GM12878 (cell line): ENCODE measurements around the gene CNTN6.

ENCODE experiments used
- FOS ChIP-seq: IDR thresholded peaks from 3 replicates; pipeline ENCODE4 v1.6.1; 2011; ENCODE audit warnings: borderline replicate concordance; ENCODE audit not compliant: insufficient read length; ENCODE audit errors: extremely low read depth
- POLR2A ChIP-seq: IDR thresholded peaks from 2 replicates; pipeline ENCODE4 v1.6.1; 2011; ENCODE audit warnings: low read depth, mild to moderate bottlenecking, low read length
- TF ChIP-seq, protein P1 (sequence below): fragments of 450-650 bp; formaldehyde crosslinking; IDR thresholded peaks from 2 replicates; pipeline ENCODE4 v1.4.0; 2022; ENCODE audit warnings: mild to moderate bottlenecking, moderate library complexity
- TF ChIP-seq, protein P2 (sequence below): fragments of 150-350 bp; IDR thresholded peaks from 2 replicates; pipeline ENCODE4 v1.6.1; 2016; ENCODE audit warnings: low read depth, low read length

DNA sequence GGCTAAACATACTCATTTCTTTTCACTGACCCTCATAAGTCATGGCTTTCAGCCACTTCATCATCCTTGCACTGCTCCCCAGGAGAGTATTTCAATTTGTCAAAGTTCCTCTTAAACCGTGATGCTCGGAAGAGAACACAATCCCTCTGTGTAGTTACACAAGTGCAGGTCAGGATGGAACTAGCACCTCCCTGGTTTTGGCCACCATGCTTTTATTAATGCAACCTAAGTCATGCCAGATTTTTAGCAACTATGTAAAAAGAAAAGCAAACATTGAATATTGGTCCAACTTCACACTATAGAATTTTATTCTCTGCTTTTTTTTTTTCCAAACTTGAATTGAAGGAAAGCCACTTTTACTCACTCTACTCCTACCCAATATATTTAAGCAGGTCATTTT is 45.2 kb downstream of the CNTN6 start:
- TF ChIP-seq, protein P1, sequence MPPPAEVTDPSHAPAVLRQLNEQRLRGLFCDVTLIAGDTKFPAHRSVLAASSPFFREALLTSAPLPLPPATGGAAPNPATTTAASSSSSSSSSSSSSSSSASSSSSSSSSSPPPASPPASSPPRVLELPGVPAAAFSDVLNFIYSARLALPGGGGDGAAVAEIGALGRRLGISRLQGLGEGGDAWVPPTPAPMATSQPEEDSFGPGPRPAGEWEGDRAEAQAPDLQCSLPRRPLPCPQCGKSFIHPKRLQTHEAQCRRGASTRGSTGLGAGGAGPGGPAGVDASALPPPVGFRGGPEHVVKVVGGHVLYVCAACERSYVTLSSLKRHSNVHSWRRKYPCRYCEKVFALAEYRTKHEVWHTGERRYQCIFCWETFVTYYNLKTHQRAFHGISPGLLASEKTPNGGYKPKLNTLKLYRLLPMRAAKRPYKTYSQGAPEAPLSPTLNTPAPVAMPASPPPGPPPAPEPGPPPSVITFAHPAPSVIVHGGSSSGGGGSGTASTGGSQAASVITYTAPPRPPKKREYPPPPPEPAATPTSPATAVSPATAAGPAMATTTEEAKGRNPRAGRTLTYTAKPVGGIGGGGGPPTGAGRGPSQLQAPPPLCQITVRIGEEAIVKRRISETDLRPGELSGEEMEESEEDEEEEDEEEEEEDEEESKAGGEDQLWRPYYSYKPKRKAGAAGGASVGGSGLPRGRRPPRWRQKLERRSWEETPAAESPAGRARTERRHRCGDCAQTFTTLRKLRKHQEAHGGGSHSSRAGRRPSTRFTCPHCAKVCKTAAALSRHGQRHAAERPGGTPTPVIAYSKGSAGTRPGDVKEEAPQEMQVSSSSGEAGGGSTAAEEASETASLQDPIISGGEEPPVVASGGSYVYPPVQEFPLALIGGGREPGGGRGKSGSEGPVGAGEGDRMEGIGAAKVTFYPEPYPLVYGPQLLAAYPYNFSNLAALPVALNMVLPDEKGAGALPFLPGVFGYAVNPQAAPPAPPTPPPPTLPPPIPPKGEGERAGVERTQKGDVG (CRISPR knock-in tag), result no peak
- TF ChIP-seq POLR2A (no peak), FOS (no peak)
- TF ChIP-seq, protein P2, sequence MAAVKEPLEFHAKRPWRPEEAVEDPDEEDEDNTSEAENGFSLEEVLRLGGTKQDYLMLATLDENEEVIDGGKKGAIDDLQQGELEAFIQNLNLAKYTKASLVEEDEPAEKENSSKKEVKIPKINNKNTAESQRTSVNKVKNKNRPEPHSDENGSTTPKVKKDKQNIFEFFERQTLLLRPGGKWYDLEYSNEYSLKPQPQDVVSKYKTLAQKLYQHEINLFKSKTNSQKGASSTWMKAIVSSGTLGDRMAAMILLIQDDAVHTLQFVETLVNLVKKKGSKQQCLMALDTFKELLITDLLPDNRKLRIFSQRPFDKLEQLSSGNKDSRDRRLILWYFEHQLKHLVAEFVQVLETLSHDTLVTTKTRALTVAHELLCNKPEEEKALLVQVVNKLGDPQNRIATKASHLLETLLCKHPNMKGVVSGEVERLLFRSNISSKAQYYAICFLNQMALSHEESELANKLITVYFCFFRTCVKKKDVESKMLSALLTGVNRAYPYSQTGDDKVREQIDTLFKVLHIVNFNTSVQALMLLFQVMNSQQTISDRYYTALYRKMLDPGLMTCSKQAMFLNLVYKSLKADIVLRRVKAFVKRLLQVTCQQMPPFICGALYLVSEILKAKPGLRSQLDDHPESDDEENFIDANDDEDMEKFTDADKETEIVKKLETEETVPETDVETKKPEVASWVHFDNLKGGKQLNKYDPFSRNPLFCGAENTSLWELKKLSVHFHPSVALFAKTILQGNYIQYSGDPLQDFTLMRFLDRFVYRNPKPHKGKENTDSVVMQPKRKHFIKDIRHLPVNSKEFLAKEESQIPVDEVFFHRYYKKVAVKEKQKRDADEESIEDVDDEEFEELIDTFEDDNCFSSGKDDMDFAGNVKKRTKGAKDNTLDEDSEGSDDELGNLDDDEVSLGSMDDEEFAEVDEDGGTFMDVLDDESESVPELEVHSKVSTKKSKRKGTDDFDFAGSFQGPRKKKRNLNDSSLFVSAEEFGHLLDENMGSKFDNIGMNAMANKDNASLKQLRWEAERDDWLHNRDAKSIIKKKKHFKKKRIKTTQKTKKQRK, result no peak
